ENCODE measurements around the gene FRAS1.
"Not testable (repeated sequence)": the region's sequence is repeated elsewhere in the genome, so short reads cannot be mapped to it uniquely, and the experiment has no call there.

FRAS1 gene

DNA sequence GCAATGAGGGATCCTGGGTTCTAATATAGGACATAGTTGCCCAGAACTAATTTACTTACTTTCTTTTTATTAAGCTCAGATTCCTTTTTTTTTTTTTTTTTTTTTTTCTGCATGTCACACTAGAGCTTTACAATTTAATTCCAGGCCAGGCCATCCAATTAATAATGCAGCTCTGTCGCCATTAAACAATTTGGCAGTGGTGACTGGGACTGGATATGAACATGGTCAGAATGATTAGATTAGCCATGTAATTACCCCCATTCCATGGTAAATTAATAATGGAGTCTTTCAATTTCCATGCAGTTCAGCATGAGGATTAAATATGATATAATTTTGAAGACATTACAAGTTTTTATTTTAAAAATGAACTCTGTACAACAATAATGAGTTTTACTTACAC is 267.5 kb downstream of the FRAS1 start:
- Histone ChIP-seq H3K36me3 (ENCODE audit: control insufficient read depth in 1 of 2, insufficient read depth in 2 of 2, low read length in 2 of 2) (no peaks in the 10 kb centered on the region), H3K4me3 (ENCODE audit: low read depth in 1 of 2, low read length in 2 of 2) (no peak overlapping the region), H3K27me3 (ENCODE audit: control insufficient read depth in 1 of 2, insufficient read depth in 2 of 2, low read length in 2 of 2) (no peaks in the 10 kb centered on the region), H3K9ac (ENCODE audit: low read depth in 1 of 2, low read length in 2 of 2) (no peak overlapping the region), H3K4me1 (ENCODE audit: control insufficient read depth in 1 of 2, insufficient read depth in 2 of 2, low read length in 2 of 2) (peaks cover 0 to 18% of the 10 kb centered on the region in 2 donors), H3K27ac (ENCODE audit: low read depth, low read length) (no peak overlapping the region), H3K9me3 (ENCODE audit: control insufficient read depth in 1 of 2, low read length in 2 of 2) (no peaks in the 10 kb centered on the region)

GRCh38 chr4:78325271-78326157 is 268.4 kb downstream of the FRAS1 start:
- no peak overlapping the region for H3K4me3 ChIP-seq (ENCODE audit: low read depth in 1 of 2, low read length in 2 of 2)
- H3K4me1 ChIP-seq (ENCODE audit: control insufficient read depth in 1 of 2, insufficient read depth in 2 of 2, low read length in 2 of 2) = peaks cover 0 to 18% of the 10 kb centered on the region in 2 donors
- H3K9ac ChIP-seq (ENCODE audit: low read depth in 1 of 2, low read length in 2 of 2) = no peak overlapping the region
- no peaks in the 10 kb centered on the region for H3K9me3 ChIP-seq (ENCODE audit: control insufficient read depth in 1 of 2, low read length in 2 of 2)
- H3K36me3 ChIP-seq (ENCODE audit: control insufficient read depth in 1 of 2, insufficient read depth in 2 of 2, low read length in 2 of 2) = no peaks in the 10 kb centered on the region
- H3K27ac ChIP-seq (ENCODE audit: low read depth, low read length) = no peak overlapping the region
- no peaks in the 10 kb centered on the region for H3K27me3 ChIP-seq (ENCODE audit: control insufficient read depth in 1 of 2, insufficient read depth in 2 of 2, low read length in 2 of 2)

GRCh38 chr4:78328591-78328990 is 271.5 kb downstream of the FRAS1 start:
- not testable (repeated sequence) for H3K27me3 ChIP-seq (ENCODE audit: control insufficient read depth in 1 of 2, insufficient read depth in 2 of 2, low read length in 2 of 2); H3K9me3 ChIP-seq (ENCODE audit: control insufficient read depth in 1 of 2, low read length in 2 of 2); H3K9ac ChIP-seq (ENCODE audit: low read depth in 1 of 2, low read length in 2 of 2); H3K36me3 ChIP-seq (ENCODE audit: control insufficient read depth in 1 of 2, insufficient read depth in 2 of 2, low read length in 2 of 2); H3K4me3 ChIP-seq (ENCODE audit: low read depth in 1 of 2, low read length in 2 of 2); H3K27ac ChIP-seq (ENCODE audit: low read depth, low read length)
- peaks cover 0 to 18% of the 10 kb centered on the region in 2 donors for H3K4me1 ChIP-seq (ENCODE audit: control insufficient read depth in 1 of 2, insufficient read depth in 2 of 2, low read length in 2 of 2)

DNA sequence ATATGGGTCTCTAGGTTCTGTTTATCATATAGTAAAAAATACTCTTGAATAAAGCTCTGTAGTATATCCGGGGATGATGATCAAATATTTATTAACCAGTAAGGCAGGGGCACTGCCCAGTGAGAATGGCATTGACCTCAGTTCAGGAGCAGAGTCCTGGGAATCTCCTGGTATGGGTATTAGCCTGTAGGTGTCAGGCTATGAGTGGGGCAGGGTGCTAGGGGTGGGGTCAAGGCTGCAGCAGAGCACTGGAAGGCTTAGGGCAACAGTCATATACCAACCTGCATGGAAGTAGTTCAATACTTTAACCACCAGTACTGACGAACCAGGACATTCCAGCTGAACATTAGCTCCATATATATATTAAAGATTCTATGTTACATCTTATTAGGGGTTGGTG is 274.1 kb downstream of the FRAS1 start:
- Histone ChIP-seq H3K27me3 (ENCODE audit: control insufficient read depth in 1 of 2, insufficient read depth in 2 of 2, low read length in 2 of 2) (no peaks in the 10 kb centered on the region), H3K27ac (ENCODE audit: low read depth, low read length) (no peak overlapping the region), H3K9me3 (ENCODE audit: control insufficient read depth in 1 of 2, low read length in 2 of 2) (no peaks in the 10 kb centered on the region), H3K4me1 (ENCODE audit: control insufficient read depth in 1 of 2, insufficient read depth in 2 of 2, low read length in 2 of 2) (peaks cover 0 to 5% of the 10 kb centered on the region in 2 donors), H3K36me3 (ENCODE audit: control insufficient read depth in 1 of 2, insufficient read depth in 2 of 2, low read length in 2 of 2) (no peaks in the 10 kb centered on the region), H3K9ac (ENCODE audit: low read depth in 1 of 2, low read length in 2 of 2) (no peak overlapping the region), H3K4me3 (ENCODE audit: low read depth in 1 of 2, low read length in 2 of 2) (no peak overlapping the region)

- H3K9ac ChIP-seq (ENCODE audit: low read depth in 1 of 2, low read length in 2 of 2) = no peak overlapping the region
- H3K4me3 ChIP-seq (ENCODE audit: low read depth in 1 of 2, low read length in 2 of 2) = no peak overlapping the region
- H3K9me3 ChIP-seq (ENCODE audit: control insufficient read depth in 1 of 2, low read length in 2 of 2) = no peaks in the 10 kb centered on the region
- H3K27me3 ChIP-seq (ENCODE audit: control insufficient read depth in 1 of 2, insufficient read depth in 2 of 2, low read length in 2 of 2) = no peaks in the 10 kb centered on the region
- H3K4me1 ChIP-seq (ENCODE audit: control insufficient read depth in 1 of 2, insufficient read depth in 2 of 2, low read length in 2 of 2) = no peaks in the 10 kb centered on the region
- no peaks in the 10 kb centered on the region for H3K36me3 ChIP-seq (ENCODE audit: control insufficient read depth in 1 of 2, insufficient read depth in 2 of 2, low read length in 2 of 2)
- H3K27ac ChIP-seq (ENCODE audit: low read depth, low read length) = no peak overlapping the region
Observed at GRCh38 chr4:78331965-78332364, 274.8 kb downstream of the FRAS1 start.

GRCh38 chr4:78332976-78333375 is 275.9 kb downstream of the FRAS1 start:
- no peaks in the 10 kb centered on the region for H3K27me3 ChIP-seq (ENCODE audit: control insufficient read depth in 1 of 2, insufficient read depth in 2 of 2, low read length in 2 of 2)
- H3K9me3 ChIP-seq (ENCODE audit: control insufficient read depth in 1 of 2, low read length in 2 of 2) = no peaks in the 10 kb centered on the region
- no peaks in the 10 kb centered on the region for H3K36me3 ChIP-seq (ENCODE audit: control insufficient read depth in 1 of 2, insufficient read depth in 2 of 2, low read length in 2 of 2)
- no peaks in the 10 kb centered on the region for H3K4me1 ChIP-seq (ENCODE audit: control insufficient read depth in 1 of 2, insufficient read depth in 2 of 2, low read length in 2 of 2)
- H3K4me3 ChIP-seq (ENCODE audit: low read depth in 1 of 2, low read length in 2 of 2) = no peak overlapping the region
- no peak overlapping the region for H3K9ac ChIP-seq (ENCODE audit: low read depth in 1 of 2, low read length in 2 of 2)
- H3K27ac ChIP-seq (ENCODE audit: low read depth, low read length) = no peak overlapping the region

- no peak overlapping the region for H3K9ac ChIP-seq (ENCODE audit: low read depth in 1 of 2, low read length in 2 of 2)
Observed at GRCh38 chr4:78336093-78336943, 279.2 kb downstream of the FRAS1 start.

GRCh38 chr4:78337244-78338020 is 280.3 kb downstream of the FRAS1 start:
- Histone ChIP-seq H3K9ac (ENCODE audit: low read depth in 1 of 2, low read length in 2 of 2) (no peak overlapping the region), H3K9me3 (ENCODE audit: control insufficient read depth in 1 of 2, low read length in 2 of 2) (no peaks in the 10 kb centered on the region), H3K36me3 (ENCODE audit: control insufficient read depth in 1 of 2, insufficient read depth in 2 of 2, low read length in 2 of 2) (no peaks in the 10 kb centered on the region), H3K4me3 (ENCODE audit: low read depth in 1 of 2, low read length in 2 of 2) (no peak overlapping the region), H3K27ac (ENCODE audit: low read depth, low read length) (no peak overlapping the region), H3K27me3 (ENCODE audit: control insufficient read depth in 1 of 2, insufficient read depth in 2 of 2, low read length in 2 of 2) (no peaks in the 10 kb centered on the region), H3K4me1 (ENCODE audit: control insufficient read depth in 1 of 2, insufficient read depth in 2 of 2, low read length in 2 of 2) (no peaks in the 10 kb centered on the region)

More at GRCh38 chr4:78336093-78336943, 279.2 kb downstream of the FRAS1 start:
- Histone ChIP-seq H3K9me3 (ENCODE audit: control insufficient read depth in 1 of 2, low read length in 2 of 2) (no peaks in the 10 kb centered on the region), H3K4me1 (ENCODE audit: control insufficient read depth in 1 of 2, insufficient read depth in 2 of 2, low read length in 2 of 2) (no peaks in the 10 kb centered on the region), H3K36me3 (ENCODE audit: control insufficient read depth in 1 of 2, insufficient read depth in 2 of 2, low read length in 2 of 2) (no peaks in the 10 kb centered on the region), H3K4me3 (ENCODE audit: low read depth in 1 of 2, low read length in 2 of 2) (no peak overlapping the region), H3K27me3 (ENCODE audit: control insufficient read depth in 1 of 2, insufficient read depth in 2 of 2, low read length in 2 of 2) (no peaks in the 10 kb centered on the region), H3K27ac (ENCODE audit: low read depth, low read length) (no peak overlapping the region)

DNA sequence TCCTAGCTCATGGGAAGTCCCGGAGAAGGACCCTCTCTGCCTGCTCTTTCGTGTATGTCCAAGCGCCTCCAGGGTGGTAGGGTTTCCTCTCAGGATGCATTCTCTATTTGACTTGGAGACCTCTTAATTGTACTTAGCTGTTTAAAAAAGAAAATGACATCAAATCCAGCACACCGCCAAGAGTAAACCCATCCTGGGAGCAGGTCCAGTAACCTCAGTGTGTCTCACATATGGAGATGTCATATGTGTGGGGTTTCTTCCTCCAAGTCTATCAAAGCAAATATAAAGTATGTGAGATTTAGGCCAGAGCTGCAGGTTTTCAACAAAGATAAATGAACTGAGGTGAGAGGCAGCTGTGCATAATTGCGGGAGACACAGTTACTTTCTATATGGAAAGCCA is 285.0 kb downstream of the FRAS1 start:
- H3K4me1 ChIP-seq (ENCODE audit: control insufficient read depth in 1 of 2, insufficient read depth in 2 of 2, low read length in 2 of 2) = no peaks in the 10 kb centered on the region
- H3K4me3 ChIP-seq (ENCODE audit: low read depth in 1 of 2, low read length in 2 of 2) = no peak overlapping the region
- H3K36me3 ChIP-seq (ENCODE audit: control insufficient read depth in 1 of 2, insufficient read depth in 2 of 2, low read length in 2 of 2) = no peaks in the 10 kb centered on the region
- no peaks in the 10 kb centered on the region for H3K27me3 ChIP-seq (ENCODE audit: control insufficient read depth in 1 of 2, insufficient read depth in 2 of 2, low read length in 2 of 2)
- no peak overlapping the region for H3K9ac ChIP-seq (ENCODE audit: low read depth in 1 of 2, low read length in 2 of 2)
- no peaks in the 10 kb centered on the region for H3K9me3 ChIP-seq (ENCODE audit: control insufficient read depth in 1 of 2, low read length in 2 of 2)
- H3K27ac ChIP-seq (ENCODE audit: low read depth, low read length) = no peak overlapping the region
